HepG2 (cell line): Measurements from ENCODE around the gene PGPEP1. TPM values are rescaled to one million over a fixed set of nuclear protein-coding genes. Genes with fewer than 3 reads are reported as not detected.

Experiments
- ARID2 ChIP-seq: sonication (generic); formaldehyde crosslinking; IDR thresholded peaks from 2 replicates; pipeline ENCODE4 v1.8.1; 2022; ENCODE audit warnings: mild to moderate bottlenecking, missing genetic modification reagents, borderline replicate concordance
- ARNTL ChIP-seq: sonication (generic); formaldehyde crosslinking; IDR thresholded peaks from 2 replicates; pipeline ENCODE4 v1.4.0; 2020; ENCODE audit warnings: mild to moderate bottlenecking, missing genetic modification reagents
- ATAD3A ChIP-seq: sonication (generic); formaldehyde crosslinking; IDR thresholded peaks from 2 replicates; pipeline ENCODE4 v1.4.0; 2020; ENCODE audit warnings: missing genetic modification reagents
- CHCHD3 ChIP-seq: sonication (generic); formaldehyde crosslinking; IDR thresholded peaks from 2 replicates; pipeline ENCODE4 v1.8.0; 2022; ENCODE audit warnings: mild to moderate bottlenecking, missing genetic modification reagents, moderate library complexity
- FIP1L1 ChIP-seq: fragments of 200-400 bp; formaldehyde crosslinking; IDR thresholded peaks from 2 replicates; pipeline ENCODE4 v1.6.1; 2018; ENCODE audit warnings: low read depth, mild to moderate bottlenecking, low read length, moderate library complexity, borderline replicate concordance; ENCODE audit not compliant: insufficient read depth
- FOSL1 ChIP-seq: sonication (generic); formaldehyde crosslinking; IDR thresholded peaks from 2 replicates; pipeline ENCODE4 v1.9.0; 2021; ENCODE audit warnings: missing genetic modification reagents, borderline replicate concordance
- FOXO1 ChIP-seq: sonication (generic); formaldehyde crosslinking; IDR thresholded peaks from 2 replicates; pipeline ENCODE4 v1.4.0; 2020; ENCODE audit warnings: missing genetic modification reagents
- GATA4 ChIP-seq: sonication (generic); IDR thresholded peaks from 2 replicates; pipeline ENCODE4 v1.6.1; 2016; ENCODE audit warnings: antibody characterized with exemption, low read depth, borderline replicate concordance
- KDM2A ChIP-seq: sonication (generic); formaldehyde crosslinking; IDR thresholded peaks from 2 replicates; pipeline ENCODE4 v1.4.0; 2020; ENCODE audit warnings: low read depth, missing genetic modification reagents, borderline replicate concordance
- KLF6 ChIP-seq: IDR thresholded peaks from 2 replicates; pipeline ENCODE4 v1.8.0; 2016; ENCODE audit warnings: missing biosample characterization, missing genetic modification reagents
- MED13 ChIP-seq: sonication (generic); formaldehyde crosslinking; IDR thresholded peaks from 2 replicates; pipeline ENCODE4 v1.5.0; 2020; ENCODE audit warnings: missing genetic modification reagents
- MXD3 ChIP-seq: IDR thresholded peaks from 2 replicates; pipeline ENCODE4 v1.6.1; 2016; ENCODE audit warnings: mild to moderate bottlenecking, missing biosample characterization, missing genetic modification reagents
- NR0B2 ChIP-seq: sonication (generic); formaldehyde crosslinking; IDR thresholded peaks from 2 replicates; pipeline ENCODE4 v1.4.0; 2020; ENCODE audit warnings: mild to moderate bottlenecking, missing genetic modification reagents
- PHF5A ChIP-seq: IDR thresholded peaks from one replicate; pipeline ENCODE4 v1.6.1; 2018; ENCODE audit warnings: low read depth, missing genetic modification reagents; ENCODE audit not compliant: unreplicated experiment
- POLR2AphosphoS5 ChIP-seq: IDR thresholded peaks from 2 replicates; pipeline ENCODE4 v1.6.1; 2012; ENCODE audit warnings: low read depth, low read length
- ZMYM3 ChIP-seq: sonication (generic); formaldehyde crosslinking; IDR thresholded peaks from 2 replicates; pipeline ENCODE4 v1.5.1; 2020; ENCODE audit warnings: mild to moderate bottlenecking, missing genetic modification reagents
- ZNF484 ChIP-seq: sonication (generic); formaldehyde crosslinking; IDR thresholded peaks from 2 replicates; pipeline ENCODE4 v1.5.1; 2020; ENCODE audit warnings: mild to moderate bottlenecking, low read depth, missing genetic modification reagents, borderline replicate concordance
- ZNF564 ChIP-seq: sonication (generic); formaldehyde crosslinking; IDR thresholded peaks from 2 replicates; pipeline ENCODE4 v1.8.1; 2023; ENCODE audit warnings: mild to moderate bottlenecking, missing genetic modification reagents
- ZNF749 ChIP-seq: sonication (generic); formaldehyde crosslinking; IDR thresholded peaks from 2 replicates; pipeline ENCODE4 v1.8.0; 2022; ENCODE audit warnings: mild to moderate bottlenecking, missing genetic modification reagents, moderate library complexity, borderline replicate concordance
- polyA plus RNA-seq, 8 experiments: library from polyadenylated mRNA; depleted of rRNA in 3 of 8; stranded (reverse) in 7 of 8; unstranded in 1 of 8; fragments of >200 nt; fragmentation: Illumina TruSeq in 4 of 8; extraction: Trizol in 4 of 8; gene quantifications; 2 replicates each; pipeline versions ENCODE4 v1.2.1 to v1.2.3, GENCODE V29; 2011 to 2016; ENCODE audit warnings: low read depth in 4 of 8, missing spikeins in 1 of 8, mixed read lengths in 1 of 8; ENCODE audit not compliant: insufficient read depth in 1 of 8
- total RNA-seq, 5 experiments: library from RNA; depleted of rRNA; stranded (reverse); fragments of >200 nt; fragmentation: Illumina TruSeq; extraction: Trizol; gene quantifications; 2 replicates each; pipeline ENCODE4 v1.2.3, GENCODE V29; 2016; ENCODE audit warnings: low read depth in 1 of 5
- TF ChIP-seq, protein P1 (sequence below): sonication (generic); formaldehyde crosslinking; IDR thresholded peaks from 2 replicates; pipeline ENCODE4 v1.4.0; 2020; ENCODE audit warnings: missing genetic modification reagents, borderline replicate concordance
- TF ChIP-seq, protein P2 (sequence below): sonication (generic); formaldehyde crosslinking; IDR thresholded peaks from 2 replicates; pipeline ENCODE4 v1.4.0; 2020; ENCODE audit warnings: missing genetic modification reagents
- TF ChIP-seq, protein P3 (sequence below): IDR thresholded peaks from 2 replicates; pipeline ENCODE4 v1.6.1; 2016; ENCODE audit warnings: low read depth, control low read depth

The PGPEP1 gene
- total and polyA plus RNA-seq, 2 of the 13 experiments (the other 11 are each of a cell fraction or from before 2014, with no cell fraction given), result 53.1 to 56.6 TPM

DNA sequence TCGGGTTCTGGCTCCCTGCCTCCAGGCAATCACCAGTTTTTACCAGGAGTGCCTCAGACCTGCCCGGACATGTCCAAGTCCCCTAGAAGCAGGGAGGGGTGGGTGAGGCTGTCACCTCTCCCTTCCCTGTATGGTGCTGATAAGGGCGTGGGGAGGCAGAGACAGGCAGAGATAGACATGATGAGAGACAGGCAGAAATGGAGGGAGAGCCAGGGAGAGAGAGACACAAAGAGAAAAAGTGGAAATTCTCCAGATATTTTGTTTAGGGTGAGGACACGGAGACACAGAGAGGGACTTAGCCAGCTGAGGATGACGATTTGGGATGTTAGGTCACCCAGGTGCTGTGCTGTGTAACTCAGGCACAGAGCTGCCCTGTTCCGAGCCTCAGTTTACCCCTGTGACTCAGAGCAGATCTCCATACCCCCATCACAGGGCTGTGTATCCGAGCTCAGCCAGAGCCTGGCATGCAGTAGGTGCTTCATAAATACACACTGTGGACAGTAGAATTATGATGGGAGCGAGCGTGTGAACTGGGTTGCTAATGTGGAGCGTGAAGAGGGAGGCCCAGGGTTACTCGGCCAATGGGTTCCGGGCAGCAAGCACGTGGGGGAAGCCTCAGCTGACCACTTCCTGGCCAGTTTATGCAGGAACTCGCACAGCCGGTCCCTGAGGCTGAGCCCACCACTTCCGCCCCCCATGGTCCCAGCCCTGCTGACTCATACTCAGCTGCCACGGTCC is 33.7 kb downstream of the PGPEP1 start (continued):
- TF ChIP-seq CHCHD3 (CRISPR knock-in tag) (no peak), MXD3 (CRISPR knock-in tag) (peak; percentile 44; the same call in 1 of the 2 replicates), GATA4 (no peak), ZNF484 (CRISPR knock-in tag) (no peak), KLF6 (CRISPR knock-in tag) (no peak), ARID2 (CRISPR knock-in tag) (no peak), ZNF749 (CRISPR knock-in tag) (0 out of 2 replicates have a peak, but pooled peaks have one; percentile 61), ZMYM3 (peak; percentile 81), ZNF564 (CRISPR knock-in tag) (no peak), PHF5A (CRISPR knock-in tag) (peak; percentile 29), MED13 (CRISPR knock-in tag) (peak; percentile 90), ATAD3A (CRISPR knock-in tag) (no peak), FIP1L1 (no peak), FOXO1 (CRISPR knock-in tag) (peak; percentile 72; the same call in 1 of the 2 replicates), ARNTL (CRISPR knock-in tag) (peak; percentile 87), NR0B2 (0 out of 2 replicates have a peak, but pooled peaks have one; percentile 71), FOSL1 (CRISPR knock-in tag) (peak; percentile 83), POLR2AphosphoS5 (no peak; the same call in 1 of the 2 replicates), KDM2A (CRISPR knock-in tag) (peak; percentile 39; the same call in 1 of the 2 replicates)
- TF ChIP-seq, protein P1, sequence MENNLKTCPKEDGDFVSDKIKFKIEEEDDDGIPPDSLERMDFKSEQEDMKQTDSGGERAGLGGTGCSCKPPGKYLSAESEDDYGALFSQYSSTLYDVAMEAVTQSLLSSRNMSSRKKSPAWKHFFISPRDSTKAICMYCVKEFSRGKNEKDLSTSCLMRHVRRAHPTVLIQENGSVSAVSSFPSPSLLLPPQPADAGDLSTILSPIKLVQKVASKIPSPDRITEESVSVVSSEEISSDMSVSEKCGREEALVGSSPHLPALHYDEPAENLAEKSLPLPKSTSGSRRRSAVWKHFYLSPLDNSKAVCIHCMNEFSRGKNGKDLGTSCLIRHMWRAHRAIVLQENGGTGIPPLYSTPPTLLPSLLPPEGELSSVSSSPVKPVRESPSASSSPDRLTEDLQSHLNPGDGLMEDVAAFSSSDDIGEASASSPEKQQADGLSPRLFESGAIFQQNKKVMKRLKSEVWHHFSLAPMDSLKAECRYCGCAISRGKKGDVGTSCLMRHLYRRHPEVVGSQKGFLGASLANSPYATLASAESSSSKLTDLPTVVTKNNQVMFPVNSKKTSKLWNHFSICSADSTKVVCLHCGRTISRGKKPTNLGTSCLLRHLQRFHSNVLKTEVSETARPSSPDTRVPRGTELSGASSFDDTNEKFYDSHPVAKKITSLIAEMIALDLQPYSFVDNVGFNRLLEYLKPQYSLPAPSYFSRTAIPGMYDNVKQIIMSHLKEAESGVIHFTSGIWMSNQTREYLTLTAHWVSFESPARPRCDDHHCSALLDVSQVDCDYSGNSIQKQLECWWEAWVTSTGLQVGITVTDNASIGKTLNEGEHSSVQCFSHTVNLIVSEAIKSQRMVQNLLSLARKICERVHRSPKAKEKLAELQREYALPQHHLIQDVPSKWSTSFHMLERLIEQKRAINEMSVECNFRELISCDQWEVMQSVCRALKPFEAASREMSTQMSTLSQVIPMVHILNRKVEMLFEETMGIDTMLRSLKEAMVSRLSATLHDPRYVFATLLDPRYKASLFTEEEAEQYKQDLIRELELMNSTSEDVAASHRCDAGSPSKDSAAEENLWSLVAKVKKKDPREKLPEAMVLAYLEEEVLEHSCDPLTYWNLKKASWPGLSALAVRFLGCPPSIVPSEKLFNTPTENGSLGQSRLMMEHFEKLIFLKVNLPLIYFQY (CRISPR knock-in tag), result peak; percentile 78; the same call in 1 of the 2 replicates
- TF ChIP-seq, protein P2, sequence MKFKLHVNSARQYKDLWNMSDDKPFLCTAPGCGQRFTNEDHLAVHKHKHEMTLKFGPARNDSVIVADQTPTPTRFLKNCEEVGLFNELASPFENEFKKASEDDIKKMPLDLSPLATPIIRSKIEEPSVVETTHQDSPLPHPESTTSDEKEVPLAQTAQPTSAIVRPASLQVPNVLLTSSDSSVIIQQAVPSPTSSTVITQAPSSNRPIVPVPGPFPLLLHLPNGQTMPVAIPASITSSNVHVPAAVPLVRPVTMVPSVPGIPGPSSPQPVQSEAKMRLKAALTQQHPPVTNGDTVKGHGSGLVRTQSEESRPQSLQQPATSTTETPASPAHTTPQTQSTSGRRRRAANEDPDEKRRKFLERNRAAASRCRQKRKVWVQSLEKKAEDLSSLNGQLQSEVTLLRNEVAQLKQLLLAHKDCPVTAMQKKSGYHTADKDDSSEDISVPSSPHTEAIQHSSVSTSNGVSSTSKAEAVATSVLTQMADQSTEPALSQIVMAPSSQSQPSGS (CRISPR knock-in tag), result peak; percentile 63
- TF ChIP-seq, protein P3, sequence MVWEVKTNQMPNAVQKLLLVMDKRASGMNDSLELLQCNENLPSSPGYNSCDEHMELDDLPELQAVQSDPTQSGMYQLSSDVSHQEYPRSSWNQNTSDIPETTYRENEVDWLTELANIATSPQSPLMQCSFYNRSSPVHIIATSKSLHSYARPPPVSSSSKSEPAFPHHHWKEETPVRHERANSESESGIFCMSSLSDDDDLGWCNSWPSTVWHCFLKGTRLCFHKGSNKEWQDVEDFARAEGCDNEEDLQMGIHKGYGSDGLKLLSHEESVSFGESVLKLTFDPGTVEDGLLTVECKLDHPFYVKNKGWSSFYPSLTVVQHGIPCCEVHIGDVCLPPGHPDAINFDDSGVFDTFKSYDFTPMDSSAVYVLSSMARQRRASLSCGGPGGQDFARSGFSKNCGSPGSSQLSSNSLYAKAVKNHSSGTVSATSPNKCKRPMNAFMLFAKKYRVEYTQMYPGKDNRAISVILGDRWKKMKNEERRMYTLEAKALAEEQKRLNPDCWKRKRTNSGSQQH (CRISPR knock-in tag), result peak; percentile 68; the same call in 1 of the 2 replicates
